HG02981 (cell line): ENCODE data around the gene WDR70.
"Not testable (repeated sequence)": the region's sequence is repeated elsewhere in the genome, so short reads cannot be mapped to it uniquely, and the experiment has no call there.

Source experiments
- ATAC-seq: cut with Tn5 transposase; IDR thresholded peaks from one replicate; pipeline ENCODE4 v1.9.1; 2021; ENCODE audit warnings: mild to moderate bottlenecking, moderate library complexity; ENCODE audit not compliant: unreplicated experiment

The WDR70 gene

GRCh38 chr5:37787742-37788141, 408.6 kb downstream of the WDR70 start:
- ATAC-seq, result no peak

- ATAC-seq, result no peak
Measured at GRCh38 chr5:37789991-37790390, 410.9 kb downstream of the WDR70 start.

GRCh38 chr5:37791321-37791720, 412.2 kb downstream of the WDR70 start:
- no peak for ATAC-seq

- ATAC-seq, result no peak
Measured at GRCh38 chr5:37792975-37793631, 414.0 kb downstream of the WDR70 start.

GRCh38 chr5:37795292-37795691, 416.2 kb downstream of the WDR70 start:
- ATAC-seq, result not testable (repeated sequence)

- ATAC-seq, result not testable (repeated sequence)
Measured at GRCh38 chr5:37796435-37796834, 417.3 kb downstream of the WDR70 start.

- no peak for ATAC-seq
Measured at GRCh38 chr5:37799865-37800421, 420.8 kb downstream of the WDR70 start.

GRCh38 chr5:37801521-37801920, 422.4 kb downstream of the WDR70 start:
- no peak for ATAC-seq
